Stimulated activated CD8-positive, alpha-beta memory T cell treated with anti-CD3 and anti-CD28 coated beads, Interleukin-15, amount 100 ng/mL, for 24 hours (primary cell): Measurements from ENCODE around the gene AMIGO1.

Experiments used
- DNase-seq: peaks from one replicate; pipeline ENCODE4 v3.0.0-alpha.2; 2020; ENCODE audit warnings: low read depth

Gene AMIGO1, protein sequence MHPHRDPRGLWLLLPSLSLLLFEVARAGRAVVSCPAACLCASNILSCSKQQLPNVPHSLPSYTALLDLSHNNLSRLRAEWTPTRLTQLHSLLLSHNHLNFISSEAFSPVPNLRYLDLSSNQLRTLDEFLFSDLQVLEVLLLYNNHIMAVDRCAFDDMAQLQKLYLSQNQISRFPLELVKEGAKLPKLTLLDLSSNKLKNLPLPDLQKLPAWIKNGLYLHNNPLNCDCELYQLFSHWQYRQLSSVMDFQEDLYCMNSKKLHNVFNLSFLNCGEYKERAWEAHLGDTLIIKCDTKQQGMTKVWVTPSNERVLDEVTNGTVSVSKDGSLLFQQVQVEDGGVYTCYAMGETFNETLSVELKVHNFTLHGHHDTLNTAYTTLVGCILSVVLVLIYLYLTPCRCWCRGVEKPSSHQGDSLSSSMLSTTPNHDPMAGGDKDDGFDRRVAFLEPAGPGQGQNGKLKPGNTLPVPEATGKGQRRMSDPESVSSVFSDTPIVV

GRCh38 chr1:109509176-109510134, at the start of gene AMIGO1:
Gene AMIGO1, minus strand, starts transcription at chr1:109509727. Its CDS starts 815 bp downstream, at chr1:109508912.
- peak; percentile 40 for DNase-seq

- DNase-seq, result no peak
Measured at GRCh38 chr1:109557520-109557919, 48.0 kb upstream of the AMIGO1 start.

DNA sequence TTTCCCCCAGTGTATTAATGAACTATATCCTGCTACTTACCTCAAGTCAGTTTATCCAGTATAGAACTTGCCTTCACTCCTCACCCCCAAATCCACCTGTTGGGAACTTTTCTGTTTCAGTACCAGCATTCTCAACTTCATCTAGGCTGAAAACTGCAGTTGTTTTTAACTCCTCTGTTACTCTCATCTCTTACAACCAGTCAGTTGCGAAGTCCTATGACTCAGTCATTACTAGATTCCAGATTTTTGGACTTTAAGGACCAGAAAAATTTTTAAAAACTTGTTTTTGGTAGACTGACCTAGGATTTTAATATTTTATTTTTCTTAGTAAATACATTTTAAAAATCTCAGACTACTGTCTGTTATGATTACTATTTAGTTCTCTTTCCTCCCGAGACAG, 47.0 kb upstream of the AMIGO1 start:
- no peak for DNase-seq

DNA sequence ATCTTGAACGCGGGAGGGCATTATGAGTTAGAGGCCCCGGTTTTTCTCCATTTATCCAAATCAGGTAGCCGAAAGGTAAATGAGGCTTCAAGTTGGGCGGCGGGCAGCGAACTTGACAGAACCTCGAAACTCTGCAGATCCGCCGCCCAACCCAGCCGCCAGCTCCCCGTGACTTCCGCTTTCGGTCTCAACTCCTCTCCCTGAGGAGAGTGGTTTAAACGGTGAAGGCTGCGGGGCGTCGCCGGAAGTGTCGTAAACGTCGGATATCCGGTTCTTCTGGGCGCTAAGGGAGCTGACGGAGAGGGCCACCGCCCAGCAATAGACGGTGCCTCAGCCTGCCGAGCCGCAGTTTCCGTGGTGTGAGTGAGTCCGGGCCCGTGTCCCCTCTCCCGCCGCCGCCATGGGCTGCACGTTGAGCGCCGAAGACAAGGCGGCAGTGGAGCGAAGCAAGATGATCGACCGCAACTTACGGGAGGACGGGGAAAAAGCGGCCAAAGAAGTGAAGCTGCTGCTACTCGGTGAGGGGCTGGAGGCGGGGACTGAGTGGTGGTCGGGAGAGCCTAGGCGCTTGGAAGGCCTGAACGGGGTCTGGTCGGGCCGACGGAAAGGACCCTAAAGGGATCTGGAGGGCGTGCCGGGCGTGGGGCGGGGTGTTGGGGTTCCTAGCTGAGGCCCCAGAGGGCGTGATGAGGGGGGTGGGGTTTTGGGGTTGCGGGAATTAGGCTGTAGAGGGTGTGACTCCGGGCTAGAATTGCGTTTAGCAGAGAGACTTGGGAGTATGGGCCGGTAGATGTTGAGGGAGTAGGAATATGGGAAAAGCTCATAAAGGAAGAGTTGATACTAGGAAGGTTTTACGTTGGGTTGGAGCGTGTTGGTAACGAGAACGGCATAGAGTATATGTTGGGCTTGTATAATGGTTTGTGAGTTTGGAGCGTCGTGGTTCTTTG, 39.1 kb upstream of the AMIGO1 start, which contains the start of gene GNAI3:
Gene GNAI3, plus strand, starts transcription at position 295 of the 947 bp plus-strand sequence. Its CDS starts 106 bp downstream, at position 401.
- DNase-seq, result peak; percentile 87

- no peak for DNase-seq
Measured at GRCh38 chr1:109547463-109548320, 38.2 kb upstream of the AMIGO1 start.

- DNase-seq, result peak; percentile 65
Measured at GRCh38 chr1:109546311-109547109, 37.0 kb upstream of the AMIGO1 start.

- DNase-seq, result no peak
Measured at GRCh38 chr1:109543988-109544735, 34.6 kb upstream of the AMIGO1 start.

GRCh38 chr1:109543283-109543987, 33.9 kb upstream of the AMIGO1 start:
- DNase-seq, result no peak

DNA sequence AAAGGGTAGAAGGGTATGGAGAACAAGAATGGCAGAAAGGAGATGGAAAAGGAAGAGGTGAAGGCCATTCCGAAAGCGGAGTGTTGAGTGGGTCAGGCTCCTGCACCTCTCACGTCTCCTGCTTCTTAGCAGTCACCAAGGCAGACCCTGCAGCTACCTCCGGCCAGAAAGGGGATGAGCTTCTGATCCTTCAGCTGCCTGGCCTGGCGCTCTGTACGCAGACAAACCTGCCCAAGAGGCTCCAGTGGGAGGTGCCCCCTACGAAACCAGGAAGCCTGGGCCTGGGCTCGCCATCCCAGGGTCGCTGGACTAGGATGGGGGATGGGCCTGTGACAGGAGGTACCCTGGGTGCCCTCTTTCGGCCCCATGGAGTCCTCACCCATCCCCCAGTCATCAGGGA, 33.1 kb upstream of the AMIGO1 start:
- DNase-seq, result no peak

DNA sequence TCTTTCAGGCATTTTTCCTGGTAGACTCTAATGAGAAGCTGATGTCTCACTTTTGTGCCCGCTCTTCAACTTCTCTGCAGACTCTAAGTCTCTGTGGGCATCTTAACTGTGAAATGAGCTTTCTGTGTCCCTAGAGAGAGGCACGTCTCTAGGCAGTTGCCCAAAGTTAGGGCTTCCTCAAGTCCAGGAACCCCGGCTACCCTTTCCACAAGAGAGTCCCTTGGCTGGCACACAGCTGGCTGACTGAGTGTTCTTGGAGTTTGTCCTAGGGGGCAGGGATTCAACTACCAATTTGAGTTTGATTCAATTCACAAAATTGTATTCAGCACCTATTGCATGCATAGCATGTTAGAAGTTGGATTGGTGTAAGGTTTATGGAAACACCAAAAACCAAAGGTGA, 31.6 kb upstream of the AMIGO1 start:
- DNase-seq, result no peak

DNA sequence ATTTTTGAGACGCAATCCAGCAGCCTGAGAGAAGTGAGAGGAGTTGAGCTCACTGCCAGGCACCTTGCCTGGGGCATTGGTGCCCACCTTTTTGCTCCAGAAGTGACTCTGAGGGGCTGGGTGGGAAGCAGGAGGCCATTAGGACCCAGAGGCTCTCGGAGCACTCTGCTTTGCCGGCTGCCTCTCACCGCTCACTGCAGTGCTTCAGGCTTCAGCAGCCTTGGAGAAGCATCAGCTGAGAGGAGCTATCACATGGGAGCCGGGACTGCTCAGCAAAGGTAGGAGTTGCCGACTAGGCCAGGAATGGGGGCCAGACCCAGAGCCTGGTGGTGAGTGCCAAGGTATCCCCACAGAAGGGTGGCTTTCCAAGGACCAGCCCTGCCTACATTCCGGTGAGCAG, 30.1 kb upstream of the AMIGO1 start, which contains the start of gene GPR61:
Gene GPR61, plus strand, starts transcription at position 197 of the 400 bp plus-strand sequence. CDS start 3,151 bp downstream, outside the sequence.
- no peak for DNase-seq

DNA sequence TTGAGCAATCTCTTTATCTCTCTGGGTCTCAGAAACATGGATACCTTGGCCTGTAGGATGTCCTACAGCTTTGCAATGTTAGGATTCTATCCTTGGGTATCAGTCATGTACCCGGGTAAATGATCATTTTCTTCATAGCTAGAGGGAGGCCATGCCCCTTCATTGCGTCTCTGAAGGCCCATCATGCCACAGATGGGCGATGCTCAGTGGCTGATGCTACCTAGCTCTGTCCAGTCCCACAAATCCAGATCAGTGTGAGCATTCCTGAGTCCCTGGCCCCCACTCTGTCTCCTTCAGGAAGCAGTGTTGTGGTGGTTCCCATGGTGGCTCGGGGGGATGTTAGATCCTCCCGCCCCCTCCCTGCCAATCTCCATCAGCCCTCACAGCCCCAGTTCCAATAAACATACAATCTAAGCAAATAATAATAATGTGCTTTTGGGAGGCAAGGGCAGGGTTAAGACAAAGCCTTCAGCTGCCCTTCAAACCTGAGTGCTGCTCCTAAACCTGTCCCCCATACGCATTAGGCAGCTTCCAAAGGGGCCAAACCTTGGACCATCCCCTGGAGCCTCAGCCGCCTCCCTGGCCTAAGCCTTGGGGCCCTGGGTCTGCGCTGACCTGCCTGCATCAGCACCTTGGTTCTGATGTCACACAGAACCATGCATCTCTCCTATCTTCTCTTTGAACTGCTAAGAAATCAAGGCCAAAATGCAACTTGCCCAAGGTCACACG, 29.5 kb upstream of the AMIGO1 start:
- DNase-seq, result no peak

DNA sequence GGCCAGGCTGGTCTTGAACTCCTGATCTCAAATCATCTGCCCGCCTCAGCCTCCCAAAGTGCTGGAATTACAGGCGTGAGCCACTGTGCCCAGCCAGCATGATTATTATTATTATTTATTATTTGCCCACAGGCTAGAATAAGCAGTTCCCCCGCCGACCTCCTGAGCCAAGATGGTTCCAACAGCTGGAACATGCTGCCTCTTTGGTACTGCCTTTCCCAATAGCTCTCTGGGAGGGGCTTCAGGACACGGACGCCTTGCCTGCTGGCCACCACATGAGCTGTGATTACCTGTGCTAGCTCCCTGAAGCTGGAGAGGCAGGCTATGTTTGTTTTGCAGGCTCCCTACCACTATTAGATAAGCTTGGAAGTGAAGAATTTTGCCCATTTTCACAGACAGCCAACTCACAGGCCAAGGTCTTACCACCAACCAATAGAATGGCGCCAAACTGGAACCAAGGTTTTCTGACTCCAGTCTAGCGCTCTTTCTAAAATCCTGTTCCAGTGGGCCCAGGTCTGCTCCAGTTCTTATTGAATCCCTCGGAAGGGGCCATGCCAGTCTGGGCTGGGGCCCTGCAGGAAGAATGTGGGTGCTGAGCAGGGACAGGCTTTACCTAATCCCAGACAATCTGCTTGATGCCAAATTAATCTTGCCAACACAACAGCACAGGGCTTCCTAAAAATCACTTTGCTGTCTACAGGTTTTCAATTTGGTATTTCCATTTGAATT, 28.1 kb upstream of the AMIGO1 start:
- DNase-seq, result no peak

GRCh38 chr1:109535971-109536491, 26.5 kb upstream of the AMIGO1 start:
- DNase-seq, result no peak

GRCh38 chr1:109535481-109535880, 26.0 kb upstream of the AMIGO1 start:
- no peak for DNase-seq

GRCh38 chr1:109534307-109534858, 24.9 kb upstream of the AMIGO1 start:
- DNase-seq, result no peak
